ENCODE measurements around the gene TUFT1. TPM values are rescaled to one million over a fixed set of nuclear protein-coding genes. Genes with fewer than 3 reads are reported as not detected.

Gene TUFT1
- total RNA-seq, 1 donor from 2014 or later, result 7.5 TPM

DNA sequence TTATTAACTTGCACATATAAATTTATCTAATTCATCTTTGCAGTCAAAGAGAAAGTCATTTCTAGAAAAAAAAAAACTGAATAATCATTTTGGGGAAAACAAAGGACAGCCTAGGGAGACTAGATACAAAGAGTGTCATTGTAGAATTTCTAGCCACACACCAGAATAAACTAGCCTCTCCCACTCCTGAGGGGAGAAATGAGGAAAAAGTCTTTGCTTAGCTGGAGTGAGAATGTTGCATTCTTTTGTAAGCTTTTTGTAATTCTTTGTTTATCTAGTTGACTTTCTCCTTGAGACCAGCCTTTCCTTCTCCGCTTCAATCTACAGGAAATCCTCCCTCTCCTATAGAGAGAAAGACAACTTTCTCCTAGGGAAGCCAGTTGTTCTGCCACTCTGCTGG is 44.8 kb upstream of the TUFT1 start:
- DNase-seq (ENCODE audit: low read depth, low spot score), result no peak

DNA sequence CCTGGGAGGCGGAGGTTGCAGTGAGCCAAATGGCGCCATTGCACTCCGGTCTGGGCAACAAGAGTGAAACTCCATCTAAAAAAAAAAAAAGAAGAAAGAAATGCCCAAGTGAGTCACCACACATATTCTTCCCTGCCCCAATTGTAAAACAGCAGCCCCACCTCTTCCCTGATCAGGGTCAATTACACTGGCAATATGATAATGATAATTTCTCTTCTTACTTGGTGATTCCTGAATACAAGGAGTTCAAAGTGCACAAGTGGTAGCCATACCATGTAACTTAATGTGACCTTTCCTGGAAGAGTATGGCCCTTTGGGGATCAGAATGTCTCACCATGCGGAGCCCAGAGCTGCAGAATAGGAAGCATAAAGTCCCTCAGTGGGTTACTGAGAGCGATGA is 40.7 kb upstream of the TUFT1 start:
- H3K9me3 Mint-ChIP-seq, result no peaks in the 10 kb centered on the region
- TF ChIP-seq, protein P1, sequence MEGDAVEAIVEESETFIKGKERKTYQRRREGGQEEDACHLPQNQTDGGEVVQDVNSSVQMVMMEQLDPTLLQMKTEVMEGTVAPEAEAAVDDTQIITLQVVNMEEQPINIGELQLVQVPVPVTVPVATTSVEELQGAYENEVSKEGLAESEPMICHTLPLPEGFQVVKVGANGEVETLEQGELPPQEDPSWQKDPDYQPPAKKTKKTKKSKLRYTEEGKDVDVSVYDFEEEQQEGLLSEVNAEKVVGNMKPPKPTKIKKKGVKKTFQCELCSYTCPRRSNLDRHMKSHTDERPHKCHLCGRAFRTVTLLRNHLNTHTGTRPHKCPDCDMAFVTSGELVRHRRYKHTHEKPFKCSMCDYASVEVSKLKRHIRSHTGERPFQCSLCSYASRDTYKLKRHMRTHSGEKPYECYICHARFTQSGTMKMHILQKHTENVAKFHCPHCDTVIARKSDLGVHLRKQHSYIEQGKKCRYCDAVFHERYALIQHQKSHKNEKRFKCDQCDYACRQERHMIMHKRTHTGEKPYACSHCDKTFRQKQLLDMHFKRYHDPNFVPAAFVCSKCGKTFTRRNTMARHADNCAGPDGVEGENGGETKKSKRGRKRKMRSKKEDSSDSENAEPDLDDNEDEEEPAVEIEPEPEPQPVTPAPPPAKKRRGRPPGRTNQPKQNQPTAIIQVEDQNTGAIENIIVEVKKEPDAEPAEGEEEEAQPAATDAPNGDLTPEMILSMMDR (conservative IDR thresholded peaks at IDR 0.05), result no peak

More for the DNA sequence above, 44.8 kb upstream of the TUFT1 start:
- Mint-ChIP-seq H3K27ac (ENCODE audit: unreplicated experiment) (peak overlapping the region; percentile 73), H3K27me3 (ENCODE audit: low read depth) (no peaks in the 10 kb centered on the region), H3K4me3 (no peak overlapping the region), H3K4me1 (peaks cover 14% of the 10 kb centered on the region), H3K36me3 (ENCODE audit: low read depth) (no peaks in the 10 kb centered on the region), H3K9me3 (no peaks in the 10 kb centered on the region)
- TF ChIP-seq, protein P1 (conservative IDR thresholded peaks at IDR 0.05), result no peak

DNA sequence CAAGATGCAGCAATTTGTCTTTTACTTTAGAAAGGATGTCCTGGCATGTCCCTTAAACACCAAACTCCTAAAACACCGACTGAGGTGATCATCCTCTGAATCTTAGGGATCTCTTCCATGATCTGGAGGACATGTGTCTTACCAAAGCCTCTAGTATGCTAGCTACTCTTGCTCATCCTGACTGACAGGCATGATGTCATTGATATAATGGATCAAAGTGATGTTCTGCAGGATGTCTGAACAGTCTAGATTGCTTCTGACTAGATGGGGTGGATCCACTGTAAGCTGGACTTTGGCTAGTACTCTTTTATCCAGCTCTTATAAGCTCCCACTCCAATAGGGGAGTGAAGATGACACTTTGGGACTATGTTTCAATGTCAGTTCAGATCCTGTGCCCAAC is 40.2 kb upstream of the TUFT1 start:
- Mint-ChIP-seq H3K27me3 (ENCODE audit: low read depth) (no peaks in the 10 kb centered on the region), H3K4me3 (no peak overlapping the region), H3K36me3 (ENCODE audit: low read depth) (no peaks in the 10 kb centered on the region), H3K4me1 (peaks cover 24% of the 10 kb centered on the region), H3K9me3 (no peaks in the 10 kb centered on the region), H3K27ac (ENCODE audit: unreplicated experiment) (no peak overlapping the region)
- TF ChIP-seq, protein P1 (conservative IDR thresholded peaks at IDR 0.05), result no peak
- DNase-seq (ENCODE audit: low read depth, low spot score), result no peak

More for the DNA sequence above, 40.7 kb upstream of the TUFT1 start:
- Mint-ChIP-seq H3K4me3 (no peak overlapping the region), H3K27me3 (ENCODE audit: low read depth) (no peaks in the 10 kb centered on the region), H3K36me3 (ENCODE audit: low read depth) (no peaks in the 10 kb centered on the region), H3K27ac (ENCODE audit: unreplicated experiment) (no peak overlapping the region), H3K4me1 (peaks cover 29% of the 10 kb centered on the region)
- no peak for DNase-seq (ENCODE audit: low read depth, low spot score)

DNA sequence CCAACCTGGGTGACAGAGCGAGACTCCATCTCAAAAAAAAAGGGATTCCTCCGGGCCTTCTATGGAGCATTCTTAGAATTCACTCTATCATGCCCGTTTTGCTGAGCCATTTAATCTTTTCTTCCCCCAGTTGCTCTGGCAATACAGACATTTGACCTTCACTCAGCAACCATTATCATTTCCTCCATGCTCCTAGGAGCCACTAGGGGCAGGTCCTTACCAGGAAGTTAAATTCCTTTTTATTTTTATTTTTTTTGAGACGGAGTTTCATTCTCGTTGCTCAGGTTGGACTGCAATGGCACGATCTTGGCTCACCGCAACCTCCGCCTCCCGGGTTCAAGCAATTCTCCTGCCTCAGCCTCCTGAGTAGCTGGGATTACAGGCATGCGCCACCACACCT is 38.6 kb upstream of the TUFT1 start:
- DNase-seq (ENCODE audit: low read depth, low spot score), result no peak

DNA sequence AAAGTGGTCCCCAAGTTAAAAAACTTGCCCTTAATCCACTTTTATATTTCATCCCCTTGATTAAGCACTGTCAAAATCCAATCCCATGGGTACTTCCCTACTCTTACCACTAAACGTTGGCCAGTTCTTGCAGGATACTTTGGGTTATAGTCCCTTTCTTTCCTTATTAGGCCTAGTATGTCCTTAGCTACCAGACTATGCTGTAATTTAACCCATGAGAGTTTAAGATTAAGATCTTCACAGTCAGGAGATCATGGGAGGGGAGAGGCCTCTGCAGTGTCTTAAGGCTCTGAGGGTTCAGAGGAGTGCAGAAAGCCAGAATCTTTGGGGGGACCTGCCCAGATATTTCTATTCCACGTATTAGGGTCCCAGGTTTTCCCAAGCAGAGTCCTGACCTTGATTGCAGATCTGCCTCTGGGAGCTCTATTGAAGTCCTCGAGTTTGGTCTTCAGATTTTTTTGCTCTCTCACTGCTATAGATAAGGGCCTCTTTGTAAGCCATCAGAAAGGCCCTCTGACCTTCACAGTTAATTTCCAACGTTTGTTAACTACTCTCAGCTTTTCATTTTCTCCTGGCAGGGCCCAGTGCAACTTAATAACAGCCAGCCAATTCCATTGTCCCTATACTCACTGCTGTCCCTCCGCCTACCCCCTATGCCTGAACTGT is 37.9 kb upstream of the TUFT1 start:
- DNase-seq (ENCODE audit: low read depth, low spot score), result no peak
- TF ChIP-seq, protein P1 (conservative IDR thresholded peaks at IDR 0.05), result no peak
- Mint-ChIP-seq H3K4me3 (no peak overlapping the region), H3K9me3 (no peaks in the 10 kb centered on the region), H3K27me3 (ENCODE audit: low read depth) (no peaks in the 10 kb centered on the region), H3K36me3 (ENCODE audit: low read depth) (no peaks in the 10 kb centered on the region), H3K4me1 (peaks cover 20% of the 10 kb centered on the region), H3K27ac (ENCODE audit: unreplicated experiment) (no peak overlapping the region)

More for the DNA sequence above, 38.6 kb upstream of the TUFT1 start:
- H3K27ac Mint-ChIP-seq (ENCODE audit: unreplicated experiment), result no peak overlapping the region
- no peaks in the 10 kb centered on the region for H3K27me3 Mint-ChIP-seq (ENCODE audit: low read depth)
- H3K4me3 Mint-ChIP-seq, result no peak overlapping the region
- peaks cover 20% of the 10 kb centered on the region for H3K4me1 Mint-ChIP-seq
- no peaks in the 10 kb centered on the region for H3K9me3 Mint-ChIP-seq
- H3K36me3 Mint-ChIP-seq (ENCODE audit: low read depth), result no peaks in the 10 kb centered on the region
- TF ChIP-seq, protein P1 (conservative IDR thresholded peaks at IDR 0.05), result peak; percentile 57
